ENCODE results near the gene FKBP15. TPM values are rescaled to one million over a fixed set of nuclear protein-coding genes. Genes with fewer than 3 reads are reported as not detected.

FKBP15 gene
- total RNA-seq, 1 experiment from 2014 or later: 18.5 TPM

- Histone ChIP-seq H3K56ac (ENCODE audit: insufficient read length, low read depth, low read length) (no peak overlapping the region), H2BK5ac (ENCODE audit: insufficient read length, low read length) (no peak overlapping the region), H2AFZ (ENCODE audit: low read length) (no peak overlapping the region), H2AK5ac (ENCODE audit: insufficient read length, low read length) (no peak overlapping the region), H3K9ac (ENCODE audit: extremely low read depth, insufficient read length, low read length) (peak overlapping the region; percentile 13), H3T11ph (ENCODE audit: low read length) (no peak overlapping the region), H3K4me2 (ENCODE audit: insufficient read depth, insufficient read length, low read length) (no peak overlapping the region), H4K20me1 (ENCODE audit: control insufficient read depth, insufficient read depth, insufficient read length) (no peaks in the 10 kb centered on the region), H3K4ac (ENCODE audit: low read depth, low read length) (no peak overlapping the region), H3K23me2 (ENCODE audit: insufficient read length, low read depth, low read length, poor library complexity, severe bottlenecking) (peaks cover 3% of the 10 kb centered on the region), H2BK20ac (ENCODE audit: low read depth, low read length, poor library complexity, severe bottlenecking) (no peak overlapping the region), H3K27me3 (ENCODE audit: insufficient read depth, low read length) (peaks cover 2% of the 10 kb centered on the region), H3K9me3 (ENCODE audit: control insufficient read depth, low read depth, low read length) (no peaks in the 10 kb centered on the region), H3K79me2 (ENCODE audit: insufficient read depth, low read length) (no peaks in the 10 kb centered on the region), H3K4me1 (ENCODE audit: insufficient read depth, low read length) (peaks cover 2% of the 10 kb centered on the region; the same call in 1 of the 2 replicates), H3K79me1 (ENCODE audit: insufficient read depth, low read depth, low read length, poor library complexity, severe bottlenecking) (no peaks in the 10 kb centered on the region), H2BK15ac (ENCODE audit: low read depth, low read length) (no peak overlapping the region), H3K23ac (ENCODE audit: insufficient read length, low read depth, low read length) (no peak overlapping the region), H4K5ac (ENCODE audit: insufficient read length, low read depth, low read length) (no peak overlapping the region), H4K91ac (ENCODE audit: insufficient read length, low read depth, low read length) (no peak overlapping the region), H2BK12ac (ENCODE audit: insufficient read length, low read depth, low read length) (no peak overlapping the region), H3K27ac (ENCODE audit: insufficient read length, low read depth, low read length) (no peak overlapping the region), H3K18ac (ENCODE audit: insufficient read length, low read depth, low read length) (no peak overlapping the region), H3K14ac (ENCODE audit: insufficient read depth, low read length) (no peak overlapping the region), H2BK120ac (ENCODE audit: low read depth, low read length, poor library complexity, severe bottlenecking) (no peak overlapping the region), H4K8ac (replicated peaks; ENCODE audit: insufficient read length, low read depth, low read length) (no peak overlapping the region)
- WGBS (ENCODE audit: extremely low coverage, insufficient read length, low lambda C conversion rate): no CpG with 5 or more reads among the region's 6 CpGs
- TF ChIP-seq, protein P1, sequence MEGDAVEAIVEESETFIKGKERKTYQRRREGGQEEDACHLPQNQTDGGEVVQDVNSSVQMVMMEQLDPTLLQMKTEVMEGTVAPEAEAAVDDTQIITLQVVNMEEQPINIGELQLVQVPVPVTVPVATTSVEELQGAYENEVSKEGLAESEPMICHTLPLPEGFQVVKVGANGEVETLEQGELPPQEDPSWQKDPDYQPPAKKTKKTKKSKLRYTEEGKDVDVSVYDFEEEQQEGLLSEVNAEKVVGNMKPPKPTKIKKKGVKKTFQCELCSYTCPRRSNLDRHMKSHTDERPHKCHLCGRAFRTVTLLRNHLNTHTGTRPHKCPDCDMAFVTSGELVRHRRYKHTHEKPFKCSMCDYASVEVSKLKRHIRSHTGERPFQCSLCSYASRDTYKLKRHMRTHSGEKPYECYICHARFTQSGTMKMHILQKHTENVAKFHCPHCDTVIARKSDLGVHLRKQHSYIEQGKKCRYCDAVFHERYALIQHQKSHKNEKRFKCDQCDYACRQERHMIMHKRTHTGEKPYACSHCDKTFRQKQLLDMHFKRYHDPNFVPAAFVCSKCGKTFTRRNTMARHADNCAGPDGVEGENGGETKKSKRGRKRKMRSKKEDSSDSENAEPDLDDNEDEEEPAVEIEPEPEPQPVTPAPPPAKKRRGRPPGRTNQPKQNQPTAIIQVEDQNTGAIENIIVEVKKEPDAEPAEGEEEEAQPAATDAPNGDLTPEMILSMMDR (conservative IDR thresholded peaks at IDR 0.05): no peak
- Mint-ChIP-seq H3K4me1 (peaks cover 21 to 25% of the 10 kb centered on the region in 2 experiments), H3K36me3 (ENCODE audit: insufficient read depth in 1 of 3, low read depth in 3 of 3) (no peaks in the 10 kb centered on the region; a peak in 1 of 7 replicates), H3K9me3 (no peaks in the 10 kb centered on the region), H3K4me3 (no peak overlapping the region), H3K27me3 (ENCODE audit: low read depth) (peaks cover 24% of the 10 kb centered on the region), H3K27ac (no peak overlapping the region)
- no peak for DNase-seq
These were observed 66.6 kb downstream of the FKBP15 start for GRCh38 chr9:113154471-113154870.
